GM23338 (cell line): Measurements from ENCODE around the gene PHACTR1.

Source experiments
- CTCF ChIP-seq, 2 experiments: fragments of 200-600 bp in 1 of 2; sonication (generic) in 1 of 2; conservative IDR thresholded peaks; 2 replicates each; pipeline versions ENCODE4 v1.5.1 to v1.6.1; 2016 to 2017; ENCODE audit warnings: antibody characterized with exemption in 2 of 2, low read depth in 2 of 2, mild to moderate bottlenecking in 2 of 2, moderate library complexity in 1 of 2
- EZH2 ChIP-seq: fragments of 200-600 bp; sonication (generic); IDR thresholded peaks from one replicate; pipeline ENCODE4 v1.8.0; 2017; ENCODE audit warnings: antibody characterized with exemption, mild to moderate bottlenecking, low read depth; ENCODE audit not compliant: unreplicated experiment
- POLR2AphosphoS5 ChIP-seq: IDR thresholded peaks from 2 replicates; pipeline ENCODE4 v1.6.1; 2016; ENCODE audit warnings: antibody characterized with exemption, low read depth

- no peak for TF ChIP-seq EZH2
- TF ChIP-seq POLR2AphosphoS5, result no peak
- TF ChIP-seq CTCF (conservative IDR thresholded peaks at IDR 0.05; ENCODE audit: low read depth in 2 of 2), result no peak
Observed at GRCh38 chr6:13283331-13283730, 566.8 kb downstream of the PHACTR1 start.
